GM12801 (cell line): ENCODE data around the gene CEP43.

Experiments used
- TF ChIP-seq, protein P1 (sequence below): IDR thresholded peaks from one replicate; pipeline ENCODE4 v1.5.1; 2011; ENCODE audit warnings: control low read depth; ENCODE audit not compliant: insufficient read length; ENCODE audit errors: extremely low read depth

CEP43 gene, protein sequence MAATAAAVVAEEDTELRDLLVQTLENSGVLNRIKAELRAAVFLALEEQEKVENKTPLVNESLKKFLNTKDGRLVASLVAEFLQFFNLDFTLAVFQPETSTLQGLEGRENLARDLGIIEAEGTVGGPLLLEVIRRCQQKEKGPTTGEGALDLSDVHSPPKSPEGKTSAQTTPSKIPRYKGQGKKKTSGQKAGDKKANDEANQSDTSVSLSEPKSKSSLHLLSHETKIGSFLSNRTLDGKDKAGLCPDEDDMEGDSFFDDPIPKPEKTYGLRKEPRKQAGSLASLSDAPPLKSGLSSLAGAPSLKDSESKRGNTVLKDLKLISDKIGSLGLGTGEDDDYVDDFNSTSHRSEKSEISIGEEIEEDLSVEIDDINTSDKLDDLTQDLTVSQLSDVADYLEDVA

DNA sequence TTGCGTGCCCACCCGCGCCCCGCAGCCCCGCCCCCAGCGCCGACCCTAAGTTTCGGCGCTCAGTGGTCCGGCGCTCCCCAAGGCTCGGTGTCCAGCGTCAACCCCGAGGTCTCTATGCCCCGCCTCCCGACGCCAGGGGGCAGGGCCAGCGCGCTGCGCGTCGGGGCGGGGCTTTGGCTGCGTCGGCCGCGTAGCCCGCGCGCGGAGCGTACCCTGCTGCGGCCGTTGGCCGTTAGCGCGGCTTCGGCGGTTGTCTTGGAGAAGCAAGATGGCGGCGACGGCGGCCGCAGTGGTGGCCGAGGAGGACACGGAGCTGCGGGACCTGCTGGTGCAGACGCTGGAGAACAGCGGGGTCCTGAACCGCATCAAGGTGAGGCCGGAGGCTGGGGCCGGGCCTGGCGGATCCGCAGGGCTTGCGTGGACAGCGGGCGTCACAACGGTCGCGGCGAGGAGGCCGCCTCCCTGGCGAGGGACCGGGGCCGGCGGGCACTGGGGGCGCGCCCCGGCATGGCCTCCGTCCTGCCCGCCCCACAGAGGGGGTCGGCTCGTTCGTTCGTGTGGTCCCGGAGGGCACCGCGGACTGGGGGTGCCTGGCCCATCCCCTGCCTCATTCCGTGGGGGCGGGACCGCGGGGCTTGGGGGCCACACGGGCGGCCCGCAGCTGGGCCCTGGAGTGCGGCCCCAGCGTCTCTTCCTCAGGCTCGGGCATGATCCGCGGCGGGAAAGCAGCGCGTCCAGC, at the start of gene CEP43:
CEP43 (plus strand) TSS at position 253 of the 739 bp plus-strand sequence; CDS start at position 269, 16 bp downstream.
- TF ChIP-seq, protein P1, sequence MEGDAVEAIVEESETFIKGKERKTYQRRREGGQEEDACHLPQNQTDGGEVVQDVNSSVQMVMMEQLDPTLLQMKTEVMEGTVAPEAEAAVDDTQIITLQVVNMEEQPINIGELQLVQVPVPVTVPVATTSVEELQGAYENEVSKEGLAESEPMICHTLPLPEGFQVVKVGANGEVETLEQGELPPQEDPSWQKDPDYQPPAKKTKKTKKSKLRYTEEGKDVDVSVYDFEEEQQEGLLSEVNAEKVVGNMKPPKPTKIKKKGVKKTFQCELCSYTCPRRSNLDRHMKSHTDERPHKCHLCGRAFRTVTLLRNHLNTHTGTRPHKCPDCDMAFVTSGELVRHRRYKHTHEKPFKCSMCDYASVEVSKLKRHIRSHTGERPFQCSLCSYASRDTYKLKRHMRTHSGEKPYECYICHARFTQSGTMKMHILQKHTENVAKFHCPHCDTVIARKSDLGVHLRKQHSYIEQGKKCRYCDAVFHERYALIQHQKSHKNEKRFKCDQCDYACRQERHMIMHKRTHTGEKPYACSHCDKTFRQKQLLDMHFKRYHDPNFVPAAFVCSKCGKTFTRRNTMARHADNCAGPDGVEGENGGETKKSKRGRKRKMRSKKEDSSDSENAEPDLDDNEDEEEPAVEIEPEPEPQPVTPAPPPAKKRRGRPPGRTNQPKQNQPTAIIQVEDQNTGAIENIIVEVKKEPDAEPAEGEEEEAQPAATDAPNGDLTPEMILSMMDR = no peak

DNA sequence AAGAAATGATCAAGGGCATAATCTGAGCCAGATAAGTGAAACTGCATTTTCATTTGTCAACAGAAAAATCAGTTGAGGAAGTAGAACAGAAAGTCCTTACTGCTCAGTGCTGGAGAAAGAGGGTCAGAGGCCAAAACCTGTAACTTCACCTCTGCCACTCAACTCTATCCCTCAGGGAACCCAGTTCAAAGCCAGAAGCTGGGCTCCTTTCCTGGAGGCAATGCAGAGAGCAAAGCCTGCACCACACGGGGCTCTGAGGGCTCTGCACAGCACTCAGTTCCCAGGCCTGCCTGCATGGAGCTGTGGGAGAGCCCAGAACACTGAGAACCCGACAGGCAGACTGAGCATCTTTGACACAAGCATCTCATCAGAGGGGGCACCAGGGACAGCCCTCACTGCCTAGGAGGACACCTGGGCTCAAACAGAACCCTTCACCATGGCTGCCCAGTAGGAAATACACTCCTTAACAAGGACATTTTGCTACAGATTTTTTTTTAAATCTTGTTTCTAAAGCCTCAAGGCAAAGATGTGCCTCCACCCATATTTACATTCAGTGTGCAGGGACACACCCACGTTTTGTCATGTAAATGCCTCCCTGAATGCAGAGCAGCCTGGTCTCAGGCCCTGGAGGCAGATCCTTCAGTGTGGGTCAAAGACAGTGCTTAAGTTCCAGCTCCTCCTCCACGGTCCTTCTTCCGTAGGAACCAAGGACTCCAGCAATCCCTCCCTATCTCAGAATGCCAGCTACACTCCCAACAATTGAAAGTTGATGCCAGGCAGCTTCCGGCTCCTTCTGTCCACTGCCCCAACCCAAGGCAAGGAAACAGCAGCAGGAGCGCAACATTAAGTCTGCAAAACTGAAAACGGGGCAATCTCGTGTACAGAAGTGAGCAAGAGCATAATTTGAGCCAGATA, 49.4 kb upstream of the CEP43 start:
- TF ChIP-seq, protein P1 = no peak

DNA sequence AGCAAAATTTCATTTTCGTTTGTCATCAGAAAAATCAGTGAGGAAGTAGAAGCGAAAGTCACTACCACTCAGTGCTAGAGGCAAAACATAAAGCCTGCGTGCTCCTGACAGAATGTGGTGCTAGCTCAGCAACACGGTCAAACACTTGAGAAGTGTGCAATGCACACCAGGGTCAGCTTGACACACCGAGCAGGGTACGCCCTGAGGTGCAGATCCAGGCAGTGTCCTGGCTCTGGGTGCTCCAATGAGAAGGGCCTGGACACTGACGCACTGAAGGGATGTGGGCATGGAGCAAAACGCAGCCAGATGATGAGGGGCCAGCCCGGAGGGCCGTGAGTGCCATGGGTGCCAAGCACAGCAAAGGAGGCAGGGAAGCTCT, 48.8 kb upstream of the CEP43 start:
- TF ChIP-seq, protein P1 = no peak

DNA sequence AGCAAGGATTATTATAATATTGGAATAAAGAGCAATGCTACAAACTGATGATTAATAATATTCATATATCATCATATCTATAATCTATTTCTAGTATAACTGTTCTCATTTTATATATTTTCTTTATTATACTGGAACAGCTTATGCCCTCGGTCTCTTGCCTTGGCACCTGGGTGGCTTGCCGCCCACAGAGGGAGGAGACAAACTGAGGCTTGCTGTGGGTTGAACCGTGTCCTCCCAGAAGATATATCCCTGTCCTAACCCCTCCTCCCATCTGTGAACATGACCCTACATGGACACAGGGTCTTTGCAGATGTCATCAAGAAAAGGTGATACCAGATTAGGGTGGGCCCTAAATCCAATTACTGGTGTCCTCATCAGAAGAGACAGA, 47.5 kb upstream of the CEP43 start:
- TF ChIP-seq, protein P1 = no peak

DNA sequence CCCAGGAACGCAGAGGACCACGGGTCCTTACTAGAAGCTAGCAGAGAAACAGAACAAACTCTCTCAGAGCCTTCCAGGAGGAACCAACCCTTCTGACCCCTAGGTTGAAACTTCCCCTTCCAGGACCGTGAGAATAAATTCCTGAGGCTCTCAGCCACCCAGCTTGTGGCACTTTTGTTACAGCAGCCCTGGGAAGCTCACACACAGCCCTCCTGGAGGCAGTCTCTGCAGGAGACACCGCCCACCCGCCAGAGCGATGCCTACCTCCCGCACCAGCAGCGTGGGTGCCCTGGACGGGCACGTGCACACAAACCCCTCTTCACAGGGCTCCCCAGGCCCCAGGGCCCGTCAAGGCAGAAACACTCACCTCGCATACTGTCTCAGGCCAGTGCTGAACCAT, 47.1 kb upstream of the CEP43 start:
- TF ChIP-seq, protein P1 = no peak

DNA sequence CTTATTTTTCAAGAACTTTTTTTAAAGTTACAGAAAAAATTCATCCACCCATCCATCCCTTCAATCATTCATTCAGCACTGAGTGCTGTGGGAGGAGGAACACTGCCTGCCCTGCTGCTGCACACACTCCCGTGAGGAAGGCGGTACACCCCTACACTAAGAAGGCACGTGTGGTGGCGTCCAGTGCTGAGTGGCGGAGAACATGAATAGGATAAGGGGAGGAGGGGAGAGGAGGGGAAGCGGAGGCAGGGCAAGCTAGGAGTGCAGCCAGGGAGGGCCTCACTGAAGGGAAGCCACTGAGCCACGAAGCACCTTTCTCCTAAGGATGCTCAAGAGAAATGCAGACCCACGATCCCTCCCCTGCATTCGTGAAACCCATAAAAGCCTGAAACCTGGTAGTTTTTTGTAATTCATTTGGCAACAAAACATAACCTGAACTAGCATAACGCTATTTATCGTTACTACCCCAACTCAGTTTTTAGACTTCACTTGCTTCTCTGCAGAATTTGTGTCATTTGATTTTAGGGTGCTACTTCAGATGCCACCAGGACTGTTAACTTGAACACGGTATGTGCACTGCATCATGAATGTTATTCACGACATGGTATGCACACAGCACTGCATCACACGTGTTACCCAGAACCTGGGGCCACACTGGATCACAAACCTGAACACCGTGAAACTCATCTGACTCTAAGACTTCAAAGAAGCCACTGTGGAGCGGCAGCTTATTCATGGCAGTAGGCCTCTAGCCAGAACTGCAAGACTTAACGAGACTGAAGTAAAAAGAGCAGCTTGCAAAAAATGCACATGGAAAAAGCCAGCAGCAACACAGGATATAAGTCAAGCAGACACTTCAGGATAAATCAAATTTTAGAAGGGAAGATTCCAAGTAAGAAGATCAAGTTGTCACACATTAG, 46.4 kb upstream of the CEP43 start:
- TF ChIP-seq, protein P1 = no peak
